A549 (cell line): ENCODE measurements around the gene YAE1. TPM values are rescaled to one million over a fixed set of nuclear protein-coding genes. Genes with fewer than 3 reads are reported as not detected.

ENCODE experiments used
- ATAC-seq, 2 experiments: fragments of 200-7000 bp in 1 of 2; fragments of >200 bp in 1 of 2; cut with Nextera tagmentation in 1 of 2; cut with Tn5 transposase in 1 of 2; 3 replicates each; pipeline versions ENCODE4 v1.8.0 to v1.9.1; 2018 to 2020; ENCODE audit warnings: mild to moderate bottlenecking in 1 of 2, moderate library complexity in 1 of 2
- CTCF ChIA-PET: fragments of 300-600 bp; sonication (Branson Sonifier 250); formaldehyde crosslinking; extraction: SDS; loops from one replicate; lab custom pipeline; 2021; ENCODE audit warnings: antibody characterized with exemption, inconsistent platforms; lab: Yijun Ruan, JAX
- POLR2A ChIA-PET: fragments of 350-600 bp; formaldehyde crosslinking; extraction: SDS; loops from one replicate; lab custom pipeline; 2021; ENCODE audit warnings: antibody characterized with exemption, inconsistent platforms; lab: Yijun Ruan, JAX
- DNase-seq, 2 experiments: peaks; one replicate each; pipeline versions ENCODE4 v3.0.0 to v3.0.0-alpha.2; 2011 to 2016; ENCODE audit warnings: low read depth in 1 of 2, low spot score in 1 of 2
- FAIRE-seq: peaks from 2 replicates; lab custom pipeline; 2011; peaks lifted over from hg19 to GRCh38; lab: Jason Lieb, UNC
- H3K27ac ChIP-seq, 2 experiments: fragments of >200 bp; sonication (Bioruptor Twin); formaldehyde crosslinking; 3 replicates each; pipeline ENCODE4 v1.5.1; 2016 to 2017
- H3K4me1 ChIP-seq: fragments of >200 bp; sonication (Bioruptor Twin); formaldehyde crosslinking; 3 replicates; pipeline ENCODE4 v1.6.1; 2016
- H3K4me2 ChIP-seq: fragments of >200 bp; sonication (Bioruptor Twin); formaldehyde crosslinking; 3 replicates; pipeline ENCODE4 v1.6.1; 2016
- H3K4me3 ChIP-seq: fragments of >200 bp; sonication (Bioruptor Twin); formaldehyde crosslinking; 3 replicates; pipeline ENCODE4 v1.5.1; 2016
- H3K9me3 ChIP-seq: fragments of >200 bp; sonication (Bioruptor Twin); formaldehyde crosslinking; 3 replicates; pipeline ENCODE4 v1.6.1; 2016
- CEBPB ChIP-seq, 2 experiments: fragments of >200 bp in 1 of 2; sonication (Bioruptor Twin) in 1 of 2; formaldehyde crosslinking in 1 of 2; IDR thresholded peaks; 2 replicates each; pipeline ENCODE4 v1.6.1; 2012 to 2016
- FOSL2 ChIP-seq, 2 experiments: fragments of 450-650 bp in 1 of 2; fragments of >200 bp in 1 of 2; sonication (Bioruptor Twin) in 1 of 2; formaldehyde crosslinking; IDR thresholded peaks; 2 replicates each; pipeline versions ENCODE4 v1.5.0 to v1.6.1; 2016 to 2020; ENCODE audit warnings: mild to moderate bottlenecking in 1 of 2, moderate library complexity in 1 of 2
- FOXS1 ChIP-seq: fragments of 250-450 bp; sonication (Bioruptor Pico); IDR thresholded peaks from 2 replicates; pipeline ENCODE4 v1.5.0; 2020; ENCODE audit warnings: mild to moderate bottlenecking, moderate library complexity
- GATA3 ChIP-seq: IDR thresholded peaks from 2 replicates; pipeline ENCODE4 v1.6.1; 2012; ENCODE audit warnings: borderline replicate concordance
- KDM1A ChIP-seq: fragments of 200-600 bp; sonication (generic); IDR thresholded peaks from 2 replicates; pipeline ENCODE4 v1.6.1; 2016; ENCODE audit warnings: low read depth, mild to moderate bottlenecking
- NR3C1 ChIP-seq: fragments of >200 bp; sonication (Bioruptor Twin); formaldehyde crosslinking; IDR thresholded peaks from 3 replicates; pipeline ENCODE4 v1.6.1; 2017
- PHF8 ChIP-seq: fragments of 200-600 bp; sonication (generic); IDR thresholded peaks from 2 replicates; pipeline ENCODE4 v1.6.1; 2016; ENCODE audit warnings: low read depth, mild to moderate bottlenecking, antibody characterized with exemption, moderate library complexity, borderline replicate concordance
- POLR2AphosphoS2 ChIP-seq: conservative IDR thresholded peaks from 2 replicates; pipeline ENCODE4 v1.6.1; 2012; ENCODE audit warnings: low read length, improper control_type of control experiment, inconsistent platforms
- RNF2 ChIP-seq: fragments of 200-600 bp; sonication (generic); IDR thresholded peaks from 2 replicates; pipeline ENCODE4 v1.6.1; 2016; ENCODE audit warnings: low read depth, mild to moderate bottlenecking, antibody characterized with exemption, moderate library complexity, borderline replicate concordance
- ZFP36 ChIP-seq: fragments of 450-650 bp; IDR thresholded peaks from 2 replicates; pipeline ENCODE4 v1.6.1; 2014; ENCODE audit warnings: borderline replicate concordance; ENCODE audit not compliant: partially characterized antibody
- ZSCAN20 ChIP-seq: fragments of 250-450 bp; sonication (Bioruptor Pico); IDR thresholded peaks from 2 replicates; pipeline ENCODE4 v1.8.0; 2022; ENCODE audit warnings: mild to moderate bottlenecking, moderate library complexity
- WGBS: methylation state at CpG from one replicate; pipeline ENCODE4 v1.1.6; 2017; ENCODE audit errors: missing lambda C conversion rate; 5-methylcytosine and 5-hydroxymethylcytosine counted together
- polyA plus RNA-seq, 4 experiments: library from polyadenylated mRNA; depleted of rRNA in 3 of 4; stranded (reverse); fragments of >200 nt; fragmentation: RNase III in 1 of 4; extraction: RNeasy Plus Mini Kit Qiagen cat#74134 plus additional on column Dnase treatment in 1 of 4; gene quantifications; 2 replicates in 3 of 4; 3 replicates in 1 of 4; pipeline ENCODE4 v1.2.3, GENCODE V29; 2011 to 2017
- TF ChIP-seq, protein P1 (sequence below): fragments of >200 bp; sonication (Bioruptor Twin); formaldehyde crosslinking; IDR thresholded peaks from 3 replicates; pipeline ENCODE4 v1.5.1; 2016
- TF ChIP-seq, protein P2 (sequence below): fragments of 200-600 bp; sonication (generic); IDR thresholded peaks from 2 replicates; pipeline ENCODE4 v1.6.1; 2016; ENCODE audit warnings: antibody characterized with exemption, mild to moderate bottlenecking, moderate library complexity
- TF ChIP-seq, protein P3 (sequence below): fragments of 250-450 bp; sonication (Bioruptor Pico); IDR thresholded peaks from 2 replicates; pipeline ENCODE4 v1.5.0; 2021; ENCODE audit warnings: mild to moderate bottlenecking, moderate library complexity, borderline replicate concordance
- TF ChIP-seq, protein P4 (sequence below): fragments of >200 bp; sonication (Bioruptor Twin); formaldehyde crosslinking; IDR thresholded peaks from 2 replicates; pipeline ENCODE4 v1.6.1; 2016

Gene YAE1
- polyA plus RNA-seq, 2 of the 4 experiments (the other 2 are of a cell fraction): 59.1 to 61.2 TPM

DNA sequence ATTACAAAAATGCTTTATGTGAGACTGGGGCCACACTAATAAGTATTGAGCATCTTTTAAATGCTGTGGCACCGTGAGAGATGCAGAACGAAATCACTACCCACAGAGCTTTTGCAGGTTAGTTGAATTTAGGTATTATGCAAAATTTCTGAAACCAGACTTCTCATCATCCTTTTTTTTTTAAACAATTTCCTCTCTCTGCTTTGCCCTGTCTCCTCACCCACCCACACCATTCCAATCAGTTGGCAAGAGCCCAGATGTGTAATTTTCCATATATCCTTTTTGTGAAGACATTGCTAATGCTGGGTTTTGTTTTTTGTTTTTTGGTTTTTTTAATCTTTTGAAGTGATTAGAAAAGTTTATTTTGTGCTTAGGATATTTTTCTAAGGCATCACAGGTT, 1.1 kb downstream of the YAE1 start (continued):
- no peak for TF ChIP-seq POLR2AphosphoS2

DNA sequence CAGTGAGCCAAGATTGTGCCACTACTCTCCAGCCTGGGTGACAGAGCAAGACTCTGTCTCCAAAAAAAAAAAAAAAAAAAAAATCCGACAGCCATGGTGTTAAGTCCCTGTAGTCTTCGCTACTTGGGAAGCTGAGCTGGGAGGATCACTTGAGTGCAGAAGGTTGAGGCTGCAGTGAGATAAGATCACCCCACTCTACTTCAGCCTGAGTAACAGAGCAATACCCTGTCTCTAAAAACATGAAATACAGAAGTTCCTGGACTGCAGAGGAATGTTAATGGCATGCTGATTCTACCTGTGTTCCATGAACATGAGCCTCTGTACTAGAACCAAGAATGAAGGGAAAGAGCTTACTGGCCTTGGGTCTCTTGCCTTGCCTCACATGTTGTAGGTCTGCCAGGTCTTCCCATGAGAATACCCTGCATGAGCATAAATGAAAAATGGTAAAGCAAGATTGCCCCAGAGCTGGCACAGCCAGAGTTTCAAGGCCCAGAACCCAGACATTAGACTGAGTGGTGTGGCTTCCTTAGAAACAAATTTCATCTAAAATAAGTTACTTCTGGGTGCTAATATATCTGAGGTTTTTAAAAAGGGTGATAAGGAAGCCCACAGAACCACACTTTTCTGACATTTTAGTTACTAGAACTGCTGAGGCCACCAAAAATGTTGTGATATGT, 8.6 kb downstream of the YAE1 start:
- H3K4me3 ChIP-seq: no peak overlapping the region
- FAIRE-seq (no peak), DNase-seq (no peak)
- no peak overlapping the region for H3K27ac ChIP-seq
- 95% methylated on average over 2 of the region's 2 CpGs for WGBS
- no peak overlapping the region for H3K4me2 ChIP-seq
- POLR2A ChIA-PET: no interaction called here
- TF ChIP-seq FOSL2 (IDR thresholded peaks at IDR 0.05) (no peak), FOSL2 (CRISPR knock-in tag; IDR thresholded peaks at IDR 0.05) (no peak), KDM1A (no peak), ZSCAN20 (CRISPR knock-in tag) (no peak), RNF2 (no peak), FOXS1 (CRISPR knock-in tag) (no peak), POLR2AphosphoS2 (no peak), PHF8 (no peak), NR3C1 (no peak), CEBPB (IDR thresholded peaks at IDR 0.05) (no peak), ZFP36 (no peak), GATA3 (no peak)
- TF ChIP-seq, protein P1, sequence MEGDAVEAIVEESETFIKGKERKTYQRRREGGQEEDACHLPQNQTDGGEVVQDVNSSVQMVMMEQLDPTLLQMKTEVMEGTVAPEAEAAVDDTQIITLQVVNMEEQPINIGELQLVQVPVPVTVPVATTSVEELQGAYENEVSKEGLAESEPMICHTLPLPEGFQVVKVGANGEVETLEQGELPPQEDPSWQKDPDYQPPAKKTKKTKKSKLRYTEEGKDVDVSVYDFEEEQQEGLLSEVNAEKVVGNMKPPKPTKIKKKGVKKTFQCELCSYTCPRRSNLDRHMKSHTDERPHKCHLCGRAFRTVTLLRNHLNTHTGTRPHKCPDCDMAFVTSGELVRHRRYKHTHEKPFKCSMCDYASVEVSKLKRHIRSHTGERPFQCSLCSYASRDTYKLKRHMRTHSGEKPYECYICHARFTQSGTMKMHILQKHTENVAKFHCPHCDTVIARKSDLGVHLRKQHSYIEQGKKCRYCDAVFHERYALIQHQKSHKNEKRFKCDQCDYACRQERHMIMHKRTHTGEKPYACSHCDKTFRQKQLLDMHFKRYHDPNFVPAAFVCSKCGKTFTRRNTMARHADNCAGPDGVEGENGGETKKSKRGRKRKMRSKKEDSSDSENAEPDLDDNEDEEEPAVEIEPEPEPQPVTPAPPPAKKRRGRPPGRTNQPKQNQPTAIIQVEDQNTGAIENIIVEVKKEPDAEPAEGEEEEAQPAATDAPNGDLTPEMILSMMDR: no peak
- TF ChIP-seq, protein P2, sequence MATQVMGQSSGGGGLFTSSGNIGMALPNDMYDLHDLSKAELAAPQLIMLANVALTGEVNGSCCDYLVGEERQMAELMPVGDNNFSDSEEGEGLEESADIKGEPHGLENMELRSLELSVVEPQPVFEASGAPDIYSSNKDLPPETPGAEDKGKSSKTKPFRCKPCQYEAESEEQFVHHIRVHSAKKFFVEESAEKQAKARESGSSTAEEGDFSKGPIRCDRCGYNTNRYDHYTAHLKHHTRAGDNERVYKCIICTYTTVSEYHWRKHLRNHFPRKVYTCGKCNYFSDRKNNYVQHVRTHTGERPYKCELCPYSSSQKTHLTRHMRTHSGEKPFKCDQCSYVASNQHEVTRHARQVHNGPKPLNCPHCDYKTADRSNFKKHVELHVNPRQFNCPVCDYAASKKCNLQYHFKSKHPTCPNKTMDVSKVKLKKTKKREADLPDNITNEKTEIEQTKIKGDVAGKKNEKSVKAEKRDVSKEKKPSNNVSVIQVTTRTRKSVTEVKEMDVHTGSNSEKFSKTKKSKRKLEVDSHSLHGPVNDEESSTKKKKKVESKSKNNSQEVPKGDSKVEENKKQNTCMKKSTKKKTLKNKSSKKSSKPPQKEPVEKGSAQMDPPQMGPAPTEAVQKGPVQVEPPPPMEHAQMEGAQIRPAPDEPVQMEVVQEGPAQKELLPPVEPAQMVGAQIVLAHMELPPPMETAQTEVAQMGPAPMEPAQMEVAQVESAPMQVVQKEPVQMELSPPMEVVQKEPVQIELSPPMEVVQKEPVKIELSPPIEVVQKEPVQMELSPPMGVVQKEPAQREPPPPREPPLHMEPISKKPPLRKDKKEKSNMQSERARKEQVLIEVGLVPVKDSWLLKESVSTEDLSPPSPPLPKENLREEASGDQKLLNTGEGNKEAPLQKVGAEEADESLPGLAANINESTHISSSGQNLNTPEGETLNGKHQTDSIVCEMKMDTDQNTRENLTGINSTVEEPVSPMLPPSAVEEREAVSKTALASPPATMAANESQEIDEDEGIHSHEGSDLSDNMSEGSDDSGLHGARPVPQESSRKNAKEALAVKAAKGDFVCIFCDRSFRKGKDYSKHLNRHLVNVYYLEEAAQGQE: no peak
- TF ChIP-seq, protein P3, sequence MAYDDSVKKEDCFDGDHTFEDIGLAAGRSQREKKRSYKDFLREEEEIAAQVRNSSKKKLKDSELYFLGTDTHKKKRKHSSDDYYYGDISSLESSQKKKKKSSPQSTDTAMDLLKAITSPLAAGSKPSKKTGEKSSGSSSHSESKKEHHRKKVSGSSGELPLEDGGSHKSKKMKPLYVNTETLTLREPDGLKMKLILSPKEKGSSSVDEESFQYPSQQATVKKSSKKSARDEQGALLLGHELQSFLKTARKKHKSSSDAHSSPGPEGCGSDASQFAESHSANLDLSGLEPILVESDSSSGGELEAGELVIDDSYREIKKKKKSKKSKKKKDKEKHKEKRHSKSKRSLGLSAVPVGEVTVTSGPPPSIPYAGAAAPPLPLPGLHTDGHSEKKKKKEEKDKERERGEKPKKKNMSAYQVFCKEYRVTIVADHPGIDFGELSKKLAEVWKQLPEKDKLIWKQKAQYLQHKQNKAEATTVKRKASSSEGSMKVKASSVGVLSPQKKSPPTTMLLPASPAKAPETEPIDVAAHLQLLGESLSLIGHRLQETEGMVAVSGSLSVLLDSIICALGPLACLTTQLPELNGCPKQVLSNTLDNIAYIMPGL: no peak
- TF ChIP-seq, protein P4, sequence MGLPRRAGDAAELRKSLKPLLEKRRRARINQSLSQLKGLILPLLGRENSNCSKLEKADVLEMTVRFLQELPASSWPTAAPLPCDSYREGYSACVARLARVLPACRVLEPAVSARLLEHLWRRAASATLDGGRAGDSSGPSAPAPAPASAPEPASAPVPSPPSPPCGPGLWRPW: no peak
- TF ChIP-seq, all 56 proteins: peak for 0
- no peaks in the 10 kb centered on the region for H3K4me1 ChIP-seq
- no peaks in the 10 kb centered on the region for H3K9me3 ChIP-seq
- ATAC-seq: no peak
- CTCF ChIA-PET: interaction anchor here (11.1 kb wide), 1 partner anchor 174 kb away, joined by 371 read pairs; no protein-coding TSS in a partner anchor
